HCT116 (cell line): ENCODE data around the gene BMP2K.

ENCODE experiments used
- ATF3 ChIP-seq: IDR thresholded peaks from 2 replicates; pipeline ENCODE4 v1.6.1; 2012
- CTCF ChIP-seq, 3 experiments: fragments of 200-600 bp in 1 of 3; sonication (generic) in 1 of 3; IDR thresholded peaks in 2 of 3; conservative IDR thresholded peaks in 1 of 3; 2 replicates each; pipeline ENCODE4 v1.5.1; 2012 to 2017; ENCODE audit warnings: low read depth in 2 of 3, low read length in 2 of 3, antibody characterized with exemption in 1 of 3, borderline replicate concordance in 1 of 3, control low read depth in 1 of 3, mild to moderate bottlenecking in 1 of 3, mixed read lengths in 1 of 3, mixed run types in 1 of 3, moderate library complexity in 1 of 3; ENCODE audit not compliant: insufficient read depth in 1 of 3
- EZH2 ChIP-seq: fragments of 200-600 bp; sonication (generic); IDR thresholded peaks from 2 replicates; pipeline ENCODE4 v1.6.1; 2017; ENCODE audit warnings: antibody characterized with exemption, mixed run types
- EZH2phosphoT487 ChIP-seq: fragments of 200-600 bp; IDR thresholded peaks from 2 replicates; pipeline ENCODE4 v1.6.1; 2018; ENCODE audit warnings: antibody characterized with exemption, borderline replicate concordance
- MAX ChIP-seq: IDR thresholded peaks from 2 replicates; pipeline ENCODE4 v1.6.1; 2012
- POLR2A ChIP-seq: IDR thresholded peaks from 2 replicates; pipeline ENCODE4 v1.7.0; 2011; ENCODE audit warnings: borderline replicate concordance; ENCODE audit not compliant: insufficient read depth, insufficient read length; ENCODE audit errors: extremely low read depth
- POLR2AphosphoS5 ChIP-seq: IDR thresholded peaks from 2 replicates; pipeline ENCODE4 v1.6.1; 2011; ENCODE audit warnings: mild to moderate bottlenecking, low read depth, low read length, moderate library complexity
- RAD21 ChIP-seq: IDR thresholded peaks from 2 replicates; pipeline ENCODE4 v1.6.1; 2012; ENCODE audit warnings: low read depth, mild to moderate bottlenecking
- REST ChIP-seq: IDR thresholded peaks from 2 replicates; pipeline ENCODE4 v1.6.1; 2012; ENCODE audit warnings: low read depth
- TCF7L2 ChIP-seq: IDR thresholded peaks from 2 replicates; pipeline ENCODE4 v1.7.0; 2011; ENCODE audit warnings: borderline replicate concordance, inconsistent platforms; ENCODE audit not compliant: insufficient read depth, insufficient read length; ENCODE audit errors: extremely low read depth
- ZBTB33 ChIP-seq: IDR thresholded peaks from 2 replicates; pipeline ENCODE4 v1.6.1; 2011; ENCODE audit warnings: mild to moderate bottlenecking, low read length, moderate library complexity; ENCODE audit not compliant: insufficient replicate concordance; ENCODE audit errors: extremely low read depth
- ZNF274 ChIP-seq: fragments of 200-500 bp; sonication (Bioruptor generic); IDR thresholded peaks from 2 replicates; pipeline ENCODE4 v1.6.1; 2014; ENCODE audit warnings: mild to moderate bottlenecking, low read depth, low read length, inconsistent platforms

- TF ChIP-seq CTCF (IDR thresholded peaks at IDR 0.05 in 2 of 3, conservative IDR thresholded peaks at IDR 0.05 in 1 of 3; ENCODE audit: borderline replicate concordance in 1 of 3, insufficient read depth in 1 of 3, low read depth in 2 of 3, low read length in 2 of 3) (no peak), MAX (no peak), REST (no peak), ZNF274 (no peak), EZH2 (no peak), POLR2A (no peak), EZH2phosphoT487 (no peak), ATF3 (no peak), POLR2AphosphoS5 (no peak), TCF7L2 (no peak), ZBTB33 (no peak), RAD21 (no peak)
These were observed 173.6 kb downstream of the BMP2K start for GRCh38 chr4:78949735-78950134.
